Measurements from ENCODE around the gene MSRB3.

GRCh38 chr12:65387396-65387795, 108.9 kb downstream of the MSRB3 start:
- no peak for TF ChIP-seq TAF1 (IDR thresholded peaks at IDR 0.05; ENCODE audit: borderline replicate concordance, insufficient read depth, low read length)
- TF ChIP-seq SIN3A (IDR thresholded peaks at IDR 0.05; ENCODE audit: borderline replicate concordance, insufficient read depth, low read length) = no peak
- no peak for TF ChIP-seq POLR2AphosphoS5 (IDR thresholded peaks at IDR 0.05; ENCODE audit: low read depth, low read length)
- TF ChIP-seq REST (IDR thresholded peaks at IDR 0.05; ENCODE audit: insufficient read depth in 1 of 2, low read depth in 2 of 2, low read length in 2 of 2) = no peak
- TF ChIP-seq FOXP2 (optimal IDR thresholded peaks at IDR 0.05; ENCODE audit: borderline replicate concordance, extremely low read depth, extremely low read length, insufficient read depth) = no peak
